K562 (cell line): ENCODE measurements around the gene CLEC3B. TPM values are rescaled to one million over a fixed set of nuclear protein-coding genes. Genes with fewer than 3 reads are reported as not detected.

ENCODE experiments used
- ATAC-seq: fragments of 200-7000 bp; cut with Tn5 transposase; 3 replicates; pipeline ENCODE4 v1.9.1; 2020; ENCODE audit warnings: moderate library complexity
- BruUV-seq: library from RNA; stranded (reverse); fragments of 400-500 nt; replicated peaks from 2 replicates; lab custom pipeline; 2021; lab: Mats Ljungman, UMichigan
- CTCF ChIA-PET: fragments of 300-600 bp; formaldehyde crosslinking; extraction: SDS; loops from one replicate; lab custom pipeline; 2021; ENCODE audit warnings: low intra/inter-chr PET ratio; lab: Yijun Ruan, JAX
- POLR2A ChIA-PET: fragments of 300-600, 350-650 bp; sonication (Branson Sonifier 250); formaldehyde crosslinking; extraction: SDS; loops from one replicate; lab custom pipeline; 2021; ENCODE audit warnings: antibody characterized with exemption, inconsistent platforms; lab: Yijun Ruan, JAX
- DNase-seq, 4 experiments: peaks; one replicate each; pipeline versions ENCODE4 v3.0.0 to v3.0.0-alpha.2; 2011 to 2018; ENCODE audit warnings: low spot score in 3 of 4, mixed read lengths in 3 of 4; ENCODE audit errors: extremely low read depth in 1 of 4
- FAIRE-seq: peaks from 2 replicates; lab custom pipeline; 2011; peaks lifted over from hg19 to GRCh38; lab: Jason Lieb, UNC
- H2AFZ ChIP-seq: 2 replicates; pipeline ENCODE4 v1.6.0; 2011; ENCODE audit warnings: low read depth, low read length, control low read depth, inconsistent platforms
- H3K27ac ChIP-seq: fragments of 200-600 bp; 3 replicates; pipeline ENCODE4 v1.8.0; 2011; ENCODE audit warnings: low read depth, mild to moderate bottlenecking, control low read depth, inconsistent platforms, low read length, moderate library complexity, mixed read lengths; ENCODE audit errors: extremely low read depth
- H3K27me3 ChIP-seq, 2 experiments: fragments of 300-600 bp in 1 of 2; 2 replicates in 1 of 2; 3 replicates in 1 of 2; pipeline versions ENCODE4 v1.6.0 to v1.8.0; 2011; ENCODE audit warnings: inconsistent platforms in 2 of 2, low read length in 2 of 2, mild to moderate bottlenecking in 1 of 2, mixed read lengths in 1 of 2, moderate library complexity in 1 of 2; ENCODE audit not compliant: control insufficient read depth in 2 of 2, insufficient read depth in 2 of 2
- H3K36me3 ChIP-seq: fragments of 300-600 bp; 3 replicates; pipeline ENCODE4 v1.8.0; 2011; ENCODE audit warnings: mild to moderate bottlenecking, low read length, inconsistent platforms; ENCODE audit not compliant: control insufficient read depth, insufficient read depth
- H3K4me1 ChIP-seq, 2 experiments: fragments of 200-600 bp in 1 of 2; replicated peaks in 1 of 2; 2 replicates in 1 of 2; 3 replicates in 1 of 2; pipeline versions ENCODE4 v1.5.1 to v1.8.0; 2011; ENCODE audit warnings: inconsistent platforms in 2 of 2, low read length in 2 of 2, mild to moderate bottlenecking in 1 of 2, mixed read lengths in 1 of 2, moderate library complexity in 1 of 2; ENCODE audit not compliant: control insufficient read depth in 2 of 2, insufficient read depth in 2 of 2
- H3K4me2 ChIP-seq: 2 replicates; pipeline ENCODE4 v1.6.1; 2011; ENCODE audit warnings: low read length, control low read depth, inconsistent platforms, mixed read lengths; ENCODE audit not compliant: insufficient read depth
- H3K4me3 ChIP-seq: fragments of 200-600 bp; sonication (generic), shearing (Covaris generic); 2 replicates; pipeline ENCODE4 v1.5.1; 2016; ENCODE audit warnings: control low read depth, inconsistent platforms
- H3K79me2 ChIP-seq: fragments of 200-600 bp; 3 replicates; pipeline ENCODE4 v1.8.0; 2011; ENCODE audit warnings: low read length, inconsistent platforms; ENCODE audit not compliant: control insufficient read depth, insufficient read depth
- H3K9ac ChIP-seq, 2 experiments: 2 replicates each; pipeline versions ENCODE4 v1.6.0 to v1.6.1; 2011; ENCODE audit warnings: low read depth in 2 of 2, low read length in 2 of 2, control low read depth in 1 of 2, inconsistent platforms in 1 of 2, mild to moderate bottlenecking in 1 of 2, mixed read lengths in 1 of 2; ENCODE audit not compliant: insufficient read depth in 1 of 2
- H3K9me1 ChIP-seq: one replicate; pipeline ENCODE4 v1.6.0; 2011; ENCODE audit warnings: inconsistent platforms, mild to moderate bottlenecking, low read length, moderate library complexity; ENCODE audit not compliant: control insufficient read depth, insufficient read depth
- H3K9me3 ChIP-seq: replicated peaks from 2 replicates; pipeline ENCODE4 v1.5.1; 2011; ENCODE audit warnings: low read depth, low read length, inconsistent platforms; ENCODE audit not compliant: control insufficient read depth, insufficient read depth
- H4K20me1 ChIP-seq: replicated peaks from 2 replicates; pipeline ENCODE4 v1.6.1; 2011; ENCODE audit warnings: low read length, inconsistent platforms, mixed read lengths; ENCODE audit not compliant: control insufficient read depth, insufficient read depth
- CBFB ChIP-seq: sonication (generic); formaldehyde crosslinking; IDR thresholded peaks from 2 replicates; pipeline ENCODE4 v1.4.0; 2020; ENCODE audit warnings: mild to moderate bottlenecking, missing genetic modification reagents
- DMBX1 ChIP-seq: fragments of 250-450 bp; sonication (Bioruptor Pico); IDR thresholded peaks from 2 replicates; pipeline ENCODE4 v1.8.0; 2022; ENCODE audit warnings: inconsistent platforms, mild to moderate bottlenecking, moderate library complexity, borderline replicate concordance
- MAZ ChIP-seq, 2 experiments: fragments of 450-650 bp in 1 of 2; sonication (generic) in 1 of 2; formaldehyde crosslinking; IDR thresholded peaks in 1 of 2; conservative IDR thresholded peaks in 1 of 2; 2 replicates each; pipeline versions ENCODE4 v1.4.0 to v1.5.0; 2020; ENCODE audit warnings: mild to moderate bottlenecking in 1 of 2, missing genetic modification reagents in 1 of 2
- PRDM10 ChIP-seq: fragments of 450-650 bp; IDR thresholded peaks from 2 replicates; pipeline ENCODE4 v1.6.1; 2018; ENCODE audit not compliant: partially characterized antibody
- RAD21 ChIP-seq, 2 experiments: fragments of 250-450 bp in 1 of 2; fragments of 450-650 bp in 1 of 2; sonication (Bioruptor Pico) in 1 of 2; formaldehyde crosslinking in 1 of 2; IDR thresholded peaks in 1 of 2; conservative IDR thresholded peaks in 1 of 2; 2 replicates each; pipeline versions ENCODE4 v1.4.0 to v1.8.0; 2020 to 2022; ENCODE audit warnings: mild to moderate bottlenecking in 2 of 2, moderate library complexity in 1 of 2
- SMAD4 ChIP-seq: fragments of 250-450 bp; sonication (Bioruptor Pico); conservative IDR thresholded peaks from 2 replicates; pipeline ENCODE4 v1.8.0; 2021; ENCODE audit warnings: inconsistent platforms, mild to moderate bottlenecking, moderate library complexity
- STAT5A ChIP-seq: IDR thresholded peaks from 2 replicates; pipeline ENCODE4 v1.6.1; 2012; ENCODE audit warnings: low read length, inconsistent platforms, borderline replicate concordance
- ZNF175 ChIP-seq: fragments of 200-800 bp; sonication (Bioruptor generic); IDR thresholded peaks from 2 replicates; pipeline ENCODE4 v1.6.1; 2016; ENCODE audit warnings: low read depth, mild to moderate bottlenecking, missing genetic modification characterization, missing compliant biosample characterization
- ZNF41 ChIP-seq: fragments of 250-450 bp; sonication (Bioruptor Pico); conservative IDR thresholded peaks from 2 replicates; pipeline ENCODE4 v1.4.0; 2020; ENCODE audit warnings: mild to moderate bottlenecking
- WGBS: fragments of 100-300 bp; shearing (Covaris generic); methylation state at CpG from one replicate; pipeline ENCODE4 v1.1.6; 2016; ENCODE audit warnings: low coverage, mixed read lengths; ENCODE audit not compliant: insufficient coverage; ENCODE audit errors: missing lambda C conversion rate; 5-methylcytosine and 5-hydroxymethylcytosine counted together
- in situ Hi-C: fragments of 300-500 bp; cut with MboI; formaldehyde crosslinking; loops from 4 replicates; pipeline ENCODE4 v1.15.0; 2018; ENCODE audit warnings: inconsistent platforms, mixed read lengths
- intact Hi-C: fragments of 100-400 bp; cut with micrococcal nuclease; formaldehyde crosslinking; loops from 2 replicates; pipeline ENCODE4 v1.14.2; 2022
- polyA plus RNA-seq, 8 experiments: library from polyadenylated mRNA; depleted of rRNA in 4 of 8; stranded (reverse) in 5 of 8; unstranded in 3 of 8; fragments of >200 nt; fragmentation: Nextera tagmentation in 2 of 8; fragmentation: Illumina TruSeq in 1 of 8; extraction: Ambion mirVana in 2 of 8; extraction: Trizol in 1 of 8; gene quantifications; 2 replicates each; pipeline versions ENCODE4 v1.2.1 to v1.2.3, GENCODE V29; 2011 to 2014; ENCODE audit warnings: inconsistent platforms in 1 of 8, missing spikeins in 1 of 8
- total RNA-seq, 7 experiments: library from RNA; depleted of rRNA in 6 of 7; stranded (reverse); fragments of >200 nt in 6 of 7; fragmentation: Illumina TruSeq in 2 of 7; extraction: Trizol in 2 of 7; gene quantifications; 2 replicates each; pipeline versions ENCODE4 v1.2.1 to v1.2.3, GENCODE V29; 2011 to 2021; ENCODE audit warnings: low replicate concordance in 1 of 7
- TF ChIP-seq, protein P1 (sequence below): IDR thresholded peaks from 2 replicates; pipeline ENCODE4 v1.6.1; 2014; ENCODE audit warnings: antibody characterized with exemption

CLEC3B gene
- total and polyA plus RNA-seq, 9 of the 15 experiments (the other 6 are each of a cell fraction or from before 2014, with no cell fraction given), result not detected

DNA sequence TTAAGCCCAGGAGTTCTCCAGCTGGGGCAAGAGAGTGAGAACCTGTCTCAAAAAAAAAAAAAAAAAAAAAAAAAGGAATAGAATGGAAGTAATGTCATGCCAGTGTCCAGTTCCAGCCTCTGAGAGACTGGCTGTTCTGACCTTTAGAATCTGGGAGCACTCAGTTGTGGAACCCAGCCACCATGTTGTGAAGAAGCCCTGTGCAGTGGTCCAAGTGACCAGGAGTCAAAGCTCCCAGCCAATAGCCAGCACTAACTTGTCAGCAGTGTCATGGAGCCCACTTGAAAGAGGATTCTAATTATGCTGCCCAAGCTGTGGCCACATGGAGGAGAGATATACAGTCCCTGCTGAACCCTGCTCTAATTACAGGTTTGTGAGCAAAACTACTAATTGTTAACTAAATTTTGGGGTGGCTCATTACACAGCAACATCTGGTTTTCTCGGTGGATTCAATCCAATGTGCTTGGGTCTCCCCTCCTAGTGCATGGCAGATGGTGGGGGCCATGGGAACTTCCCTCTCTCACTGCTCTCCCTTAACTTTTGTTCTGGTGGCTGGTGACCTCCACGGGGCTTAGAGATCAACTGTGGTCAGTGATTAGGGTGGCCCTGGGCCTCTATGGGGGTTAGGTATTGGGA is 55.5 kb downstream of the CLEC3B start:
- peaks cover 15% of the 10 kb centered on the region; the same call in 1 of the 3 replicates for H3K79me2 ChIP-seq
- no peak for DNase-seq
- H3K4me3 ChIP-seq, result no peak overlapping the region
- intact Hi-C loops, result no loop called here
- FAIRE-seq, result no peak
- H3K4me2 ChIP-seq, result no peak overlapping the region
- H3K4me1 ChIP-seq, result peaks cover 19 to 72% of the 10 kb centered on the region in 2 experiments; a peak in 4 of 5 replicates
- peaks cover 8% of the 10 kb centered on the region; the same call in 2 of the 3 replicates for H3K36me3 ChIP-seq
- no peak for ATAC-seq
- no peaks in the 10 kb centered on the region for H3K27me3 ChIP-seq
- WGBS, result 20% methylated on average over 2 of the region's 2 CpGs
- in situ Hi-C loops, result no loop called here
- POLR2A ChIA-PET, result interaction anchor here (0.7 kb wide), 1 partner anchor 11 kb away, joined by 3 read pairs; no protein-coding TSS in a partner anchor
- no peak overlapping the region for H3K27ac ChIP-seq
- no peaks in the 10 kb centered on the region for H4K20me1 ChIP-seq
- peak overlapping the region; percentile 14; the same call in 1 of the 2 replicates for H2AFZ ChIP-seq
- CTCF ChIA-PET, result no interaction called here
- H3K9ac ChIP-seq, result peak overlapping the region in 1 of 2 experiments; percentile 45; a peak in 1 of 4 replicates
- no TSS peak for BruUV-seq
- no peaks in the 10 kb centered on the region for H3K9me3 ChIP-seq
- no peaks in the 10 kb centered on the region for H3K9me1 ChIP-seq
- TF ChIP-seq STAT5A, result no peak
- no peak for TF ChIP-seq CBFB (CRISPR knock-in tag)
- TF ChIP-seq RAD21 (CRISPR knock-in tag; conservative IDR thresholded peaks at IDR 0.05 in 1 of 2, IDR thresholded peaks at IDR 0.05 in 1 of 2), result 0 out of 4 replicates have a peak, but pooled peaks of 1 of the 2 experiments have one; percentile 8
- 0 out of 2 replicates have a peak, but pooled peaks have one; percentile 48 for TF ChIP-seq SMAD4
- TF ChIP-seq ZNF41 (CRISPR knock-in tag), result 0 out of 2 replicates have a peak, but pooled peaks have one; percentile 16
- TF ChIP-seq, protein P1, sequence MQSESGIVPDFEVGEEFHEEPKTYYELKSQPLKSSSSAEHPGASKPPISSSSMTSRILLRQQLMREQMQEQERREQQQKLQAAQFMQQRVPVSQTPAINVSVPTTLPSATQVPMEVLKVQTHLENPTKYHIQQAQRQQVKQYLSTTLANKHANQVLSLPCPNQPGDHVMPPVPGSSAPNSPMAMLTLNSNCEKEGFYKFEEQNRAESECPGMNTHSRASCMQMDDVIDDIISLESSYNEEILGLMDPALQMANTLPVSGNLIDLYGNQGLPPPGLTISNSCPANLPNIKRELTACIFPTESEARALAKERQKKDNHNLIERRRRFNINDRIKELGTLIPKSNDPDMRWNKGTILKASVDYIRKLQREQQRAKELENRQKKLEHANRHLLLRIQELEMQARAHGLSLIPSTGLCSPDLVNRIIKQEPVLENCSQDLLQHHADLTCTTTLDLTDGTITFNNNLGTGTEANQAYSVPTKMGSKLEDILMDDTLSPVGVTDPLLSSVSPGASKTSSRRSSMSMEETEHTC, result no peak
- peak; percentile 82 for TF ChIP-seq PRDM10
- TF ChIP-seq DMBX1 (CRISPR knock-in tag), result peak; percentile 49; the same call in 1 of the 2 replicates
- TF ChIP-seq ZNF175 (CRISPR knock-in tag), result peak; percentile 26; the same call in 1 of the 2 replicates
- TF ChIP-seq MAZ (CRISPR knock-in tag; conservative IDR thresholded peaks at IDR 0.05 in 1 of 2, IDR thresholded peaks at IDR 0.05 in 1 of 2), result 0 out of 4 replicates have a peak, but pooled peaks of 1 of the 2 experiments have one; percentile 15
